ENCODE results near the gene PEX14. TPM values are rescaled to one million over a fixed set of nuclear protein-coding genes. Genes with fewer than 3 reads are reported as not detected.

PEX14 gene
- total RNA-seq, 1 donor from 2014 or later: 11.5 TPM

GRCh38 chr1:10615932-10616671 lies 141.4 kb downstream of the PEX14 start:
- DNase-seq (ENCODE audit: low read depth): no peak

GRCh38 chr1:10616696-10617095 lies 141.9 kb downstream of the PEX14 start:
- no peak for DNase-seq (ENCODE audit: low read depth)

GRCh38 chr1:10617318-10617717 lies 142.6 kb downstream of the PEX14 start:
- no peak for DNase-seq (ENCODE audit: low read depth)

GRCh38 chr1:10617931-10618885 lies 143.5 kb downstream of the PEX14 start:
- no peak for DNase-seq (ENCODE audit: low read depth)

- DNase-seq (ENCODE audit: low read depth): no peak
Measured at GRCh38 chr1:10620776-10621175, 146.0 kb downstream of the PEX14 start.

GRCh38 chr1:10621906-10622305 lies 147.2 kb downstream of the PEX14 start:
- DNase-seq (ENCODE audit: low read depth): no peak

- no peak for DNase-seq (ENCODE audit: low read depth)
Measured at GRCh38 chr1:10622910-10623685, 148.3 kb downstream of the PEX14 start.

GRCh38 chr1:10623686-10624145 lies 149.0 kb downstream of the PEX14 start:
- no peak for DNase-seq (ENCODE audit: low read depth)

GRCh38 chr1:10624256-10625050 lies 149.7 kb downstream of the PEX14 start:
- DNase-seq (ENCODE audit: low read depth): no peak

GRCh38 chr1:10625076-10625475 lies 150.3 kb downstream of the PEX14 start:
- DNase-seq (ENCODE audit: low read depth): no peak

GRCh38 chr1:10625554-10625953 lies 150.8 kb downstream of the PEX14 start:
- DNase-seq (ENCODE audit: low read depth): no peak

GRCh38 chr1:10626131-10626731 lies 151.5 kb downstream of the PEX14 start:
- DNase-seq (ENCODE audit: low read depth): no peak

GRCh38 chr1:10626791-10627410 lies 152.2 kb downstream of the PEX14 start:
- no peak for DNase-seq (ENCODE audit: low read depth)

- DNase-seq (ENCODE audit: low read depth): no peak
Measured at GRCh38 chr1:10628685-10629084, 153.9 kb downstream of the PEX14 start.

GRCh38 chr1:10629091-10629815 lies 154.5 kb downstream of the PEX14 start:
- DNase-seq (ENCODE audit: low read depth): no peak

GRCh38 chr1:10629816-10630571 lies 155.2 kb downstream of the PEX14 start:
- DNase-seq (ENCODE audit: low read depth): no peak

GRCh38 chr1:10630661-10631120 lies 155.9 kb downstream of the PEX14 start:
- DNase-seq (ENCODE audit: low read depth): no peak
